LNCaP clone FGC (cell line): ENCODE data around the gene KDM8.

Experiments
- DNase-seq: peaks from one replicate; pipeline ENCODE4 v3.0.0-alpha.2; 2011; ENCODE audit warnings: low read depth
- H3K4me3 ChIP-seq: 2 replicates; pipeline ENCODE4 v1.5.1; 2011; ENCODE audit warnings: mild to moderate bottlenecking, low read depth, low read length, control low read depth
- CTCF ChIP-seq: IDR thresholded peaks from 2 replicates; pipeline ENCODE4 v1.5.1; 2012; ENCODE audit warnings: mild to moderate bottlenecking; ENCODE audit not compliant: control insufficient read depth, insufficient read depth; ENCODE audit errors: extremely low read depth

The KDM8 gene

GRCh38 chr16:27189335-27189972 lies 13.9 kb upstream of the KDM8 start:
- no peak for DNase-seq
- no peak overlapping the region for H3K4me3 ChIP-seq
- TF ChIP-seq CTCF: no peak

DNA sequence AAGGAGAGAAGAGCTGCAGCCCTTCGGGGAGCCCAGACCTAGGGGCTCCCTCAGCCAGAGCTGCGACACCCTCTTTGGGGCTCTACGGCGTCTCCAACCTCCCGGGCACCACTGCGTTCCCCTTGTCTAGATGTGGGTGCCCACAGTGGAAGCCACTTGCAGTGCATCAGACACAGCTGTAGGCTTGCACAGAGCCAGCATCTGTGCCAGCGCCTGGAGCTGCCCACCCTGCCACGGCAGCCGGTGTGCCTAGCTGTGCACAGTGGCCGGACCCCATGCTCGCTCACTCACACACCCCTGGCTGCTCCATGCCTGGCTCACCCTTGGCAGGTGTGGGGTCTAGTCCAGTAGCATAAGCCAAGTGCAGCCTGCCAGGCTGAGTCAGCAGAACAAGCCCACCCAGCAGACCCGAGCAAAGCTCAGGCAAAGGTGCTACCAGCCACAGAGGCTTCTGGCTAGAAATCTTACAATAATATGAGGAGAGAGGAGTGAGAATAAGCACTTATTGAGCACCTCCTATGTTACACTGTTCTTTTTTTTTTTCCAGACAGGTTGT lies 12.9 kb upstream of the KDM8 start:
- no peak for TF ChIP-seq CTCF
- no peak for DNase-seq
- H3K4me3 ChIP-seq: no peak overlapping the region

DNA sequence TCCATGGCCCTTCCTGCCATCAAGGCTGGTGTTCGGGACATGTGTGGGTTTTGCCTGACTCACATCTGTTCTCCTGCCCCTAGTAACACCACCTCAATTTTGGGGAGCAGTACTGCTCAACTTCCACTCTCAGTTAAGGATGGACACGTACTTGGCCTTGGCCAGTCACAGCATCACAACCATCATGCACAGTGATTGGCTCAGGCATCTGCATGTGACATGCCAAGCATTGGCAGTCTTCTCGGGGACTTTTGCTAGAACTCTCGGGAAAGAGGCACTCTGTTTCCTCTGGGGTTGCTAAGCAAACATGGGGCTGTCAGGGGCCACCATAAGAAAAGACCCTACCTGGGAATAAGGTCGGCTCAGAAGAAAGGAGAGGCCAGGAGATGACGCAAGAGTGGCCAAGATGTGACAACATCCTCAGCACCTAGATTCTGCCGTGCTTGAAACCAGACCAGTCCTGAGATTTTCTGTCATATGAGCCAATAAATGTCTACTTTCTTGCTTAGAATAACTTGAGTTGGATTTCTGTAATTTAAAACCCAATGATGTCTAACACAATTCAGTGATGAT lies 11.9 kb upstream of the KDM8 start:
- DNase-seq: no peak
- no peak for TF ChIP-seq CTCF
- no peak overlapping the region for H3K4me3 ChIP-seq

DNA sequence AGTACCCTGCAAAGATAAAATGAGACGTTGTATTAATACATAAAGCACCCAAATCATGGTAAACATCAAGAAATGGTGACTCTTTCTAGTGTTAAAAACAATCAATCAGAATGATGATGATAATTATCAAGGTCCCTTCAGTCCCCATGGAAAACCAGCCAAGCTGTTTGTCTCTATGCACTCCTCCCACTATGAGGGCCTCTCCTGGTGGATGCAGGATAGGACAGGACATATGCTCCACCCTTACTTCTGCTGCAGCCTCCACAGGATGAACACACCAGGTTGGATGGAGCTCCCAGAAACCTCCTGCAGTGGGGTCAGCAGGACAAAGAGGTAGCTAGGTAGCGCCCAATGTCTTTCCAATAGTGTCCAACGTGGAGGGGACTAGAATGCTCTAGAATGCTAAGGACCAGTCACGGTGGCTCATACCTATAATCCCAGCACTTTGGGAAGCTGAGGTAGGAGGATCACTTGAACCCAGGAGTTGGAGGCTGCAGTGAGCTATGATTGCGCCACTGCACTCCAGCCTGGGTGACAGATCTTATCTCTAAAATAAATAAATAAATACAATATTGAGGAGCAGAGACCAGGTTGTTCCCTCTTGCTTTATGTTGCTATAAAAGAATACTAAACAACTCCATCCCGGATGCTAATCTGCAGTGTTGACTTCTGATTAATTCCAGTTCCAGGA lies 9.9 kb upstream of the KDM8 start:
- TF ChIP-seq CTCF: no peak
- H3K4me3 ChIP-seq: no peak overlapping the region
- DNase-seq: peak; percentile 41

- H3K4me3 ChIP-seq: no peak overlapping the region
- TF ChIP-seq CTCF: no peak
- DNase-seq: no peak
These were observed 8.1 kb upstream of the KDM8 start for GRCh38 chr16:27195076-27195741.

- DNase-seq: no peak
- no peak overlapping the region for H3K4me3 ChIP-seq
- TF ChIP-seq CTCF: no peak
These were observed 7.3 kb upstream of the KDM8 start for GRCh38 chr16:27195941-27196595.
